GM10266 (cell line): ENCODE results near the gene C13orf46.
"Not testable (repeated sequence)": the region's sequence is repeated elsewhere in the genome, so short reads cannot be mapped to it uniquely, and the experiment has no call there.

Source experiments
- DNase-seq: peaks from one replicate; pipeline ENCODE4 v3.0.0; 2012; ENCODE audit errors: extremely low spot score
- CTCF ChIP-seq: IDR thresholded peaks from 2 replicates; pipeline ENCODE4 v1.5.1; 2012; ENCODE audit warnings: mild to moderate bottlenecking, low read depth; ENCODE audit not compliant: control insufficient read depth, insufficient read depth; ENCODE audit errors: missing control alignments

C13orf46 gene

DNA sequence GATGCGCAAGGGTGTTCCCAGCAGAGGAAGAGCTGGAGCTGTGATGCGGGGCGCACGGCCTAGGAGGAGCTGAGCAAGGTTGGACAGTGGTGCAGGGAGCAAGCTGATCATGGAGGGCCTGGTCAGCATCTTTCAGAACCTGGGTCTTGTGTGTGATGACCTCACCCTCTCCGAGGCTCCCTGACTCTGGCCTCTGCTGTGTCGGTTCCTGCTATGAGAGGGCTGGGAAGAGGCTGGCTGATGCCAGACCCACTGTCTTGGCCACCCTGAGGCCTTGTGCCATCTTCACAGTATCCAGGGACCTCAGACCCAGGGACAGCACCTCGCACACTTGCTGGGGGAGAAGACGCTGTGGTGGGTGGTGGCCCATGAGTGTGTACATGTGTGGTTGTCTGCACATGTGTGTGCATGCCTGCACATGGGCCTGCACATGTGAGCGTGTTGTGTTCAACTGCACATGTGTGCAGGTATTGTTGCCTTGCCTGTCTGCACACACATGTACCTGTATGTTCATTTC lies 16.5 kb upstream of the C13orf46 start:
- no peak for TF ChIP-seq CTCF

DNA sequence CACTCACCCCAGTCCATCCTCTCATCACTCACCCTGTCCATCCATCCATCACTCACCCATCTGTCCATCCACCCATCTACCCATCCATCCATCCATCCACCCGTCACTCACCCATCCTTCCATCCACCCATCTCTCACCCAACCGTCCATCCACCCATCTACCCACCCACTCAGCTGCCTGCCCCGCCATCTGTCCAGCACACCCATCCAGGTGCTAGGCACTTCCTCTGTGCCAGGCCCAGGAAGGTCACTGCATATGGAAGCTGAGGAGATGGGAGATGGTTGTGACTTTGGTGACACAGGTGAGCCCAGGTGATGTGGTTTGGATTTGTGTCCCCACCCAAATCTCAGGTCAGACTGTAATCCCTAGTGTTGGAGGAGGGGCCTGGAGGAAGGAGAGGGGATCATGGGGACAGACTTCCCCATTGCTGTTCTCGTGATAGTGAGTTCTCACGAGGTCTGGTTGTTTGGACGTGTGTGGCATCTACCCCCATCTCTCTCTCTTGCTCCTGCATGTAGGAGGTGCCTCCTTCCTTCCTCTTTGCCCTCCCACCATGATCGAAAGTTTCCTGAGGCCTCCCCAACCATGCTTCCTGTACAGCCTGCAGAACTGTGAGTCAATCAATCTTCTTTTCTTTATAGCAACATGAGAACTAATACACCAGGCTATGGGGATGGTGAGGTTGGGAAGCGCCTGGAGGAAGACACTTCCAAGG lies 15.9 kb upstream of the C13orf46 start:
- TF ChIP-seq CTCF = no peak
- no peak for DNase-seq

More for the DNA sequence above, 16.5 kb upstream of the C13orf46 start:
- no peak for DNase-seq

DNA sequence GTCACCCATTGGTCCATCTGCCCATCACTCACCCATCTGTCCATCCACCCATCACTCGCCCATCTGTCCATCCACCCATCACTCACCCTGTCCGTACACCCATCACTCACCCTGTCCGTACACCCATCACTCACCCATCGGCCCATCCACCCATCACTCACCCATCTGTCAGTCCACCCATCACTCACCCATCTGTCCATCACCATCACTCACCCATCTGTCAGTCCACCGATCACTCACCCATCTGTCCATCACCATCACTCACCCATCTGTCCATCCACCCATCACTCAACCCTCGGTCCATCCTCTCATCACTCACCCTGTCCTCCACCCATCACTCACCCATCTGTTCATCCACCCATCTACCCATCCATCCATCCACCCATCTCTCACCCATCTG lies 15.0 kb upstream of the C13orf46 start:
- DNase-seq = not testable (repeated sequence)

GRCh38 chr13:113982296-113982661 lies 8.4 kb upstream of the C13orf46 start:
- TF ChIP-seq CTCF = no peak

GRCh38 chr13:113981611-113982295 lies 7.9 kb upstream of the C13orf46 start:
- TF ChIP-seq CTCF = no peak
- DNase-seq = no peak

More at GRCh38 chr13:113982296-113982661, 8.4 kb upstream of the C13orf46 start:
- DNase-seq = no peak

- no peak for TF ChIP-seq CTCF
- DNase-seq = no peak
Measured at GRCh38 chr13:113981194-113981605, 7.3 kb upstream of the C13orf46 start.

DNA sequence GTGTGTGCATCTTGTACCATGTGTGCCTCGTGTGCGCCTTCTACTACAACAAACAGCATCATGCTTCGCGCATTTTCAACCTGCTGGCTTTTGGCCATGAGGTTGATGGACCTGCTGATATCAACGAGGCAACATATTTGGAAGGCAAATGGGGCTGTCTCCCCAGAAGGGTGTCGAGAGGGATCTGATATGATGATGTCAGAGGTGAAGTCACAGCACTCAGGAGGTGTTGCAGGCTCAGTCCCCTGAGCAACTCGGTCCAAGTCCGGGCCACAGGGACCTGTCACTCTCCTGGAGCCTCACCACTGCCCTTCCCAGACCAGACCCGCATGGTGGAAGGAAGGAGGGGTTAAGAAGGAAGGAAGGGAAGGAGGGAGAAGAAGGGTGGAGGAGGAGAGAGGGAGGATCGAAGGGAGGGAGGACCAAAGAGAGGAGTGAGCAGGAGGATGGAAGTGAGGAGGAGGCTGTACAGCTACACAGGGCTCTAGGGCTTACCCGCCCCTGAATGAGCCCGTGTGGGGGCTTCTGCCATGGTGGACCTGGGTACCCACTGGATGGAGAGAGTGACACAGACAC lies 6.7 kb upstream of the C13orf46 start:
- DNase-seq = no peak
- no peak for TF ChIP-seq CTCF
